Measurements from ENCODE around the gene ZNF529.

- TF ChIP-seq CTCF (IDR thresholded peaks at IDR 0.05): no peak
- peak; percentile 94 for TF ChIP-seq POLR2AphosphoS5 (IDR thresholded peaks at IDR 0.05; ENCODE audit: low read depth, low read length)
- TF ChIP-seq SIN3A (IDR thresholded peaks at IDR 0.05; ENCODE audit: borderline replicate concordance, insufficient read depth, low read depth, low read length): peak; percentile 92; the same call in 1 of the 2 replicates
- peak in 1 of 2 experiments; percentile 18; a peak in 2 of 4 replicates for TF ChIP-seq REST (IDR thresholded peaks at IDR 0.05; ENCODE audit: insufficient read depth in 1 of 2, low read depth in 2 of 2, low read length in 1 of 2)
- 0 out of 2 replicates have a peak, but pooled peaks have one; percentile 25 for TF ChIP-seq TCF7L2 (IDR thresholded peaks at IDR 0.05; ENCODE audit: low read depth, low read length)
These were observed 44.7 kb downstream of the ZNF529 start, which contains the start of gene ZNF260 for GRCh38 chr19:36528194-36528920.

Data from Panc1 (cell line).